Measurements from ENCODE around the gene DCST1. TPM values are rescaled to one million over a fixed set of nuclear protein-coding genes. Genes with fewer than 3 reads are reported as not detected.
A peak's percentile ranks its signal among the peaks of the same experiment; 100 is the strongest.

The DCST1 gene
- total RNA-seq, 4 donors from 2014 or later: 0.19 TPM; not detected in 3

DNA sequence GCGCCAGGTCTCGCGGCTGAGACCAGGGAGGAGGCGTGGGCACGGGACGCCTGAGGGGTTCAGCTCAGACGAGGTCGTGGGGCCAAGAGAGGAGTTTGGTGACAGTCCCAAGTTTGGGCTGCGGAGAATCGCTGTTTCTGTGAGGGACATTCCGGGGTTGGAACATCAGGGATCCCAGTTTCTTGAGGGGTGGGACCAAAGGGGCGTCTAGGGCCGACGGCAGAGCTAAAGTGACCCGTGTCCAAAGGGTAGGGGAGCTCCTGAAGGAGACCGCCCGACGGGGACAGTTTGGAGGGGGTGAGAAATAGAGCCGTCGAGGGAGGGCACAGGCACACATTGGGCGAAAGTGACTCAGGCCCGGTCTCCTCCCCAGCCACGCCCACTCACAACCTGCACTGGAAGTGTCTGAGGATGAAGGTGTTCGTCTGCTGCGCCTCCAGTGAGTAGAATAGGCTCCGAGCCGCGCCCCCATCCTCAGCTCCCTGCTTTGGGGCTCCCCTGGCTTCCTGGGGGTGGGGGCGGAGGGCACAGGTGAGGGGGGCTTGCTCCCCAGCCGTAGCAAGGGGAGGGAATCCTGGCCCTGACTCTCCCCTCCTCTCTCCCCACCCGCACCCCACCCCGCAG lies 52.0 kb downstream of the DCST1 start:
- intact Hi-C loops (cut with DNase I): loop anchor here (2.0 kb wide), 1 partner anchor 23 kb away; the partner anchor contains the start of gene EFNA4

DNA sequence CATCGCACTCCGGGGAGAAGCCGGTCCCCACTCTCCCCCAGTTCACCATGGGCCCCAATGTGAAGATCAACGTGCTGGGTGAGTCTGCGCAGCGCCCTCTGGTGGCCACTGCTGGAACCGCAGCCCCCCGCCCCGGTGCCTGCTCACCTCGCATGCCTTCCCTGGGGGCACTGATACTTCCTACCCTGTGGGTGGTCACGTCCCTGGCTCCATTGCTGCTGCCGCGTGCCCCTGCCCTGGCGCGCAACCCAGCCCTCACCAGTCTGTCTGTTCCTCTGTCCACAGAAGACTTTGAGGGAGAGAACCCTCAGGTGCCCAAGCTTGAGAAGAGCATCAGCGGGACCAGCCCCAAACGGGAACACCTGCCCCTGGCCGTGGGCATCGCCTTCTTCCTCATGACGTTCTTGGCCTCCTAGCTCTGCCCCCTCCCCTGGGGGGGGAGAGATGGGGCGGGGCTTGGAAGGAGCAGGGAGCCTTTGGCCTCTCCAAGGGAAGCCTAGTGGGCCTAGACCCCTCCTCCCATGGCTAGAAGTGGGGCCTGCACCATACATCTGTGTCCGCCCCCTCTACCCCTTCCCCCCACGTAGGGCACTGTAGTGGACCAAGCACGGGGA lies 52.6 kb downstream of the DCST1 start:
- peak overlapping the region in 3 of 4 donors; percentile 59 to 84 (median 76) for H3K4me3 ChIP-seq
- intact Hi-C loops (cut with DNase I): no loop called here
- peak overlapping the region; percentile 90 to 97 (median 96) for H3K27ac ChIP-seq
- WGBS, 2 donors: 4 to 16% methylated on average over 4 to 9 of the region's 24 CpGs
- DNase-seq: no peak
- peaks cover 0 to 39% (median 8%) of the 10 kb centered on the region in 4 donors for H3K27me3 ChIP-seq
- H3K4me1 ChIP-seq: peaks cover 42 to 55% (median 44%) of the 10 kb centered on the region in 3 donors
- H3K36me3 ChIP-seq: peaks cover 0 to 8% (median 0%) of the 10 kb centered on the region in 3 donors
- H3K9me3 ChIP-seq: no peaks in the 10 kb centered on the region
- TF ChIP-seq, protein P1, sequence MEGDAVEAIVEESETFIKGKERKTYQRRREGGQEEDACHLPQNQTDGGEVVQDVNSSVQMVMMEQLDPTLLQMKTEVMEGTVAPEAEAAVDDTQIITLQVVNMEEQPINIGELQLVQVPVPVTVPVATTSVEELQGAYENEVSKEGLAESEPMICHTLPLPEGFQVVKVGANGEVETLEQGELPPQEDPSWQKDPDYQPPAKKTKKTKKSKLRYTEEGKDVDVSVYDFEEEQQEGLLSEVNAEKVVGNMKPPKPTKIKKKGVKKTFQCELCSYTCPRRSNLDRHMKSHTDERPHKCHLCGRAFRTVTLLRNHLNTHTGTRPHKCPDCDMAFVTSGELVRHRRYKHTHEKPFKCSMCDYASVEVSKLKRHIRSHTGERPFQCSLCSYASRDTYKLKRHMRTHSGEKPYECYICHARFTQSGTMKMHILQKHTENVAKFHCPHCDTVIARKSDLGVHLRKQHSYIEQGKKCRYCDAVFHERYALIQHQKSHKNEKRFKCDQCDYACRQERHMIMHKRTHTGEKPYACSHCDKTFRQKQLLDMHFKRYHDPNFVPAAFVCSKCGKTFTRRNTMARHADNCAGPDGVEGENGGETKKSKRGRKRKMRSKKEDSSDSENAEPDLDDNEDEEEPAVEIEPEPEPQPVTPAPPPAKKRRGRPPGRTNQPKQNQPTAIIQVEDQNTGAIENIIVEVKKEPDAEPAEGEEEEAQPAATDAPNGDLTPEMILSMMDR (IDR thresholded peaks at IDR 0.05): peak; percentile 94 to 100 (median 98)
- TF ChIP-seq POLR2A (IDR thresholded peaks at IDR 0.05): no peak

More for the DNA sequence above, 52.0 kb downstream of the DCST1 start:
- Histone ChIP-seq H3K9me3 (no peaks in the 10 kb centered on the region), H3K4me1 (peaks cover 48 to 58% (median 49%) of the 10 kb centered on the region in 3 donors), H3K27ac (peak overlapping the region; percentile 90 to 97 (median 96)), H3K36me3 (peaks cover 0 to 8% (median 0%) of the 10 kb centered on the region in 3 donors), H3K27me3 (peaks cover 0 to 39% (median 9%) of the 10 kb centered on the region in 4 donors), H3K4me3 (peak overlapping the region; percentile 59 to 84 (median 70))
- 1% methylated on average over 16 to 20 of the region's 32 CpGs for WGBS, 2 donors
- peak; percentile 40 for DNase-seq
- TF ChIP-seq POLR2A (IDR thresholded peaks at IDR 0.05): no peak
- TF ChIP-seq, protein P1 (IDR thresholded peaks at IDR 0.05): no peak

DNA sequence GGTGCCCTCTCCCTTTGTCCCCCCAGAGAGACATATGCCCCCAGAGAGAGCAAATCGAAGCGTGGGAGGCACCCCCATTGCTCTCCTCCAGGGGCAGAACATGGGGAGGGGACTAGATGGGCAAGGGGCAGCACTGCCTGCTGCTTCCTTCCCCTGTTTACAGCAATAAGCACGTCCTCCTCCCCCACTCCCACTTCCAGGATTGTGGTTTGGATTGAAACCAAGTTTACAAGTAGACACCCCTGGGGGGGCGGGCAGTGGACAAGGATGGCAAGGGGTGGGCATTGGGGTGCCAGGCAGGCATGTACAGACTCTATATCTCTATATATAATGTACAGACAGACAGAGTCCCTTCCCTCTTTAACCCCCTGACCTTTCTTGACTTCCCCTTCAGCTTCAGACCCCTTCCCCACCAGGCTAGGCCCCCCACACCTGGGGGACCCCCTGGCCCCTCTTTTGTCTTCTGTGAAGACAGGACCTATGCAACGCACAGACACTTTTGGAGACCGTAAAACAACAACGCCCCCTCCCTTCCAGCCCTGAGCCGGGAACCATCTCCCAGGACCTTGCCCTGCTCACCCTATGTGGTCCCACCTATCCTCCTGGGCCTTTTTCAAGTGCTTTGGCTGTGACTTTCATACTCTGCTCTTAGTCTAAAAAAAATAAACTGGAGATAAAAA lies 53.4 kb downstream of the DCST1 start:
- intact Hi-C loops (cut with DNase I): no loop called here
- H3K9me3 ChIP-seq: no peaks in the 10 kb centered on the region
- peaks cover 39 to 54% (median 42%) of the 10 kb centered on the region in 3 donors for H3K4me1 ChIP-seq
- peaks cover 0 to 32% (median 8%) of the 10 kb centered on the region in 4 donors for H3K27me3 ChIP-seq
- H3K36me3 ChIP-seq: peaks cover 0 to 8% (median 0%) of the 10 kb centered on the region in 3 donors
- no peak overlapping the region for H3K4me3 ChIP-seq
- no peak for TF ChIP-seq POLR2A (IDR thresholded peaks at IDR 0.05)
- TF ChIP-seq, protein P1 (IDR thresholded peaks at IDR 0.05): no peak
- no peak overlapping the region for H3K27ac ChIP-seq
- WGBS, 2 donors: 76 to 87% methylated on average over 5 to 6 of the region's 8 CpGs
- no peak for DNase-seq

DNA sequence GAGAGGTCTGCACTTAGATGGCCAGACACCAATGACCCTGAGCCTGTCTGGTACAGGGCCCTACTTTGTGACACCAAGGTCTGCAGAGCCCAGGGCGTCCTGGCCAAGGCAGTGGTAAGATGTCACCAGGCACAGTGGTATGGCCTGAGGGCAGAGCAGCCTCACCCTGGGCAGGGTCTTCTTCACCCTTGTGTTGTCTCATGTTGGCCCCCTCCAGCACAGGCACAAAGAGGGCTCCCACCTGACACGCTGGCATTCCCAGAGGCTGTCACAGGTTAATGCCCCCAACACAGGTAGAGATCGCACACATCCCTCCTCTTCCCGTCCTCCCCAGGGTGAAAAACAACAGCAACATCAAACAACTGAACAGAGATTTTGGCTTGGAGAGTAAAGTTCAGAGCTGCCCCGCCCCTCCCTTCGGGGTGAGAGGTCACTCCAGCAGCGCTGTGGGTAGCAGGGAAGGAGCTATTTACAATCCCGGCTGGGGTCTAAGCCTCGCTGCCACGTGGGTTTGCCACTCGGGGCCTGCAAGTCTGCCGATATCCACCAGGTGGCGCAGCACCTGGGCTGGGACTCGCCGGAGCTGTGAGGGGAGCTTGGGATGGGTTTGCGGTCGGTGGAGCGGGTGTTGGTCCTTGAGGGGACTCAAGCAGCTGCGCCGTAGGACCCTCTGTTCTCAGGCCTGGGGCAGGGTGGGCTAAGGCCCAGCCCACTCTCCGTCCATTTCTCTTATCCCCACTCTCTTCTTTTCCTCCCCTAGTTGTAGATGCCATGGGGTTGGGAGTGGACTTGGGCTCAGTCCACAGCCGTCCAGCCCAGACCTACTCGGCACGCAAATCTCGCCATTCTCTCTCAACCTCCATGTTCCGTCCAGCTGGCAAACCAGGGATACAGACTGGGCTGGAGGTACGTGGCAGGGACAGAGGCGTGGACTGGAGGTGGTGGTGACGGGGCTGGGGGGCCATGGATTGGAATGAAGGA lies 57.7 kb downstream of the DCST1 start:
- intact Hi-C loops (cut with DNase I): loop anchor here (2.0 kb wide), 1 partner anchor 77 kb away; no protein-coding TSS in a partner anchor
- peaks cover 0 to 7% (median 0%) of the 10 kb centered on the region in 4 donors for H3K27me3 ChIP-seq
- H3K4me3 ChIP-seq: no peak overlapping the region
- no peak for DNase-seq
- TF ChIP-seq, protein P1 (IDR thresholded peaks at IDR 0.05): peak; percentile 96 to 100 (median 98)
- TF ChIP-seq POLR2A (IDR thresholded peaks at IDR 0.05): no peak
- H3K4me1 ChIP-seq: peaks cover 13 to 31% (median 20%) of the 10 kb centered on the region in 3 donors
- no peaks in the 10 kb centered on the region for H3K9me3 ChIP-seq
- peaks cover 0 to 7% (median 0%) of the 10 kb centered on the region in 3 donors for H3K36me3 ChIP-seq
- H3K27ac ChIP-seq: no peak overlapping the region
- 3 to 14% methylated on average over 13 to 24 of the region's 29 CpGs for WGBS, 2 donors

All from esophagus squamous epithelium (tissue), 5 donors.